Measurements from ENCODE around the gene NT5C1A.

GRCh38 chr1:39647247-39647646 lies 24.7 kb downstream of the NT5C1A start:
- no peak for TF ChIP-seq CTCF (IDR thresholded peaks at IDR 0.05)
- no peak for TF ChIP-seq CEBPB (IDR thresholded peaks at IDR 0.05)
- no peak for TF ChIP-seq ATOH8 (CRISPR knock-in tag; IDR thresholded peaks at IDR 0.05; ENCODE audit: low read depth)
- no peak for TF ChIP-seq SMC3 (IDR thresholded peaks at IDR 0.05)
- no peak for TF ChIP-seq MAX (IDR thresholded peaks at IDR 0.05)
- no peak for TF ChIP-seq BCL3 (IDR thresholded peaks at IDR 0.05)
- TF ChIP-seq JUN (IDR thresholded peaks at IDR 0.05), result no peak
- no peak for TF ChIP-seq POLR2A (IDR thresholded peaks at IDR 0.05; ENCODE audit: low read length)
- no peak for TF ChIP-seq REST (IDR thresholded peaks at IDR 0.05)
